GM18505 (cell line): ENCODE data around the gene CACNA2D4.

Experiments
- ATAC-seq: cut with Tn5 transposase; IDR thresholded peaks from one replicate; pipeline ENCODE4 v1.9.1; 2021; ENCODE audit not compliant: unreplicated experiment
- POLR2A ChIP-seq: IDR thresholded peaks from 4 replicates; pipeline ENCODE4 v1.6.1; 2011; ENCODE audit warnings: borderline replicate concordance; ENCODE audit not compliant: insufficient read depth, insufficient read length; ENCODE audit errors: extremely low read depth

Gene CACNA2D4

GRCh38 chr12:1795785-1796514 is 122.5 kb downstream of the CACNA2D4 start:
- peak; percentile 90 for ATAC-seq
- peak; percentile 95 for TF ChIP-seq POLR2A

GRCh38 chr12:1795221-1795784 is 123.1 kb downstream of the CACNA2D4 start:
- TF ChIP-seq POLR2A, result no peak
- ATAC-seq, result no peak

GRCh38 chr12:1794440-1795090 is 123.9 kb downstream of the CACNA2D4 start:
- no peak for ATAC-seq

GRCh38 chr12:1793426-1794210 is 124.8 kb downstream of the CACNA2D4 start:
- no peak for ATAC-seq
- no peak for TF ChIP-seq POLR2A

More at GRCh38 chr12:1794440-1795090, 123.9 kb downstream of the CACNA2D4 start:
- TF ChIP-seq POLR2A, result no peak

GRCh38 chr12:1792406-1792805 is 126.0 kb downstream of the CACNA2D4 start:
- no peak for TF ChIP-seq POLR2A
- no peak for ATAC-seq

GRCh38 chr12:1791104-1791841 is 127.2 kb downstream of the CACNA2D4 start:
- TF ChIP-seq POLR2A, result no peak
- ATAC-seq, result no peak

- TF ChIP-seq POLR2A, result no peak
These were observed 128.0 kb downstream of the CACNA2D4 start for GRCh38 chr12:1790444-1790843.

GRCh38 chr12:1787714-1788113 is 130.7 kb downstream of the CACNA2D4 start:
- no peak for ATAC-seq
- no peak for TF ChIP-seq POLR2A

More at GRCh38 chr12:1790444-1790843, 128.0 kb downstream of the CACNA2D4 start:
- ATAC-seq, result no peak

- no peak for TF ChIP-seq POLR2A
- no peak for ATAC-seq
These were observed 136.2 kb downstream of the CACNA2D4 start for GRCh38 chr12:1782215-1782614.

- no peak for ATAC-seq
- TF ChIP-seq POLR2A, result no peak
These were observed 136.7 kb downstream of the CACNA2D4 start for GRCh38 chr12:1781772-1782171.

GRCh38 chr12:1779783-1780182 is 138.7 kb downstream of the CACNA2D4 start:
- TF ChIP-seq POLR2A, result no peak
- no peak for ATAC-seq

- no peak for TF ChIP-seq POLR2A
These were observed 139.5 kb downstream of the CACNA2D4 start for GRCh38 chr12:1778911-1779310.

More at GRCh38 chr12:1778911-1779310, 139.5 kb downstream of the CACNA2D4 start:
- ATAC-seq, result no peak
